Caco-2 (cell line): Measurements from ENCODE around the gene DYDC2. TPM values are rescaled to one million over a fixed set of nuclear protein-coding genes. Genes with fewer than 3 reads are reported as not detected.

Experiments
- BruUV-seq: library from RNA; stranded (reverse); fragments of 400-500 nt; replicated peaks from 2 replicates; lab custom pipeline; 2021; lab: Mats Ljungman, UMichigan
- CTCF ChIA-PET: fragments of 300-600 bp; sonication (Branson Sonifier 250); formaldehyde crosslinking; loops from one replicate; lab custom pipeline; 2022; ENCODE audit warnings: antibody characterized with exemption; lab: Charles Lee
- POLR2A ChIA-PET: fragments of 300-600 bp; sonication (Branson Sonifier 250); formaldehyde crosslinking; loops from one replicate; lab custom pipeline; 2022; ENCODE audit warnings: antibody characterized with exemption; lab: Charles Lee
- DNase-seq, 2 experiments: peaks; one replicate each; pipeline versions ENCODE4 v3.0.0 to v3.0.0-alpha.2; 2020 to 2022
- H3K27me3 ChIP-seq: replicated peaks from 2 replicates; pipeline ENCODE4 v1.6.0; 2011; ENCODE audit warnings: low read length; ENCODE audit not compliant: control insufficient read depth, insufficient read depth
- H3K36me3 ChIP-seq: 2 replicates; pipeline ENCODE4 v1.5.1; 2011; ENCODE audit warnings: low read length; ENCODE audit not compliant: control insufficient read depth, insufficient read depth
- H3K4me1 ChIP-seq: fragments of 250-450 bp; sonication (Bioruptor Pico); 2 replicates; pipeline ENCODE4 v1.5.1; 2020; ENCODE audit warnings: mild to moderate bottlenecking
- H3K4me3 ChIP-seq: 2 replicates; pipeline ENCODE4 v1.5.1; 2011; ENCODE audit warnings: low read depth, mild to moderate bottlenecking, control low read depth, low read length
- H3K9me3 ChIP-seq: fragments of 250-450 bp; sonication (Bioruptor Pico); 2 replicates; pipeline ENCODE4 v1.5.1; 2020; ENCODE audit warnings: mild to moderate bottlenecking, moderate library complexity
- H3K27ac Mint-ChIP-seq: one replicate; pipeline ENCODE4 v1.8.0; 2022; ENCODE audit warnings: mixed read lengths; ENCODE audit not compliant: unreplicated experiment
- H3K27me3 Mint-ChIP-seq: one replicate; pipeline ENCODE4 v1.8.0; 2022; ENCODE audit warnings: mixed read lengths; ENCODE audit not compliant: insufficient read depth, unreplicated experiment
- H3K36me3 Mint-ChIP-seq: one replicate; pipeline ENCODE4 v1.8.0; 2022; ENCODE audit warnings: mild to moderate bottlenecking, mixed read lengths; ENCODE audit not compliant: insufficient read depth, unreplicated experiment
- H3K4me1 Mint-ChIP-seq: one replicate; pipeline ENCODE4 v1.8.0; 2022; ENCODE audit warnings: low read depth, mixed read lengths; ENCODE audit not compliant: unreplicated experiment
- H3K4me3 Mint-ChIP-seq: one replicate; pipeline ENCODE4 v1.8.0; 2022; ENCODE audit warnings: mild to moderate bottlenecking, moderate library complexity, mixed read lengths; ENCODE audit not compliant: unreplicated experiment
- H3K9me3 Mint-ChIP-seq: one replicate; pipeline ENCODE4 v1.8.0; 2022; ENCODE audit warnings: mixed read lengths; ENCODE audit not compliant: unreplicated experiment
- intact Hi-C: fragments of 100-400 bp; cut with micrococcal nuclease; formaldehyde crosslinking; loops from one replicate; pipeline ENCODE4 v1.10.0; 2022; ENCODE audit not compliant: unreplicated experiment
- total RNA-seq: library from RNA; stranded (reverse); gene quantifications from 2 replicates; pipeline ENCODE4 v1.2.3, GENCODE V29; 2022
- TF ChIP-seq, protein P1 (sequence below), 2 experiments: fragments of 200-600 bp in 1 of 2; IDR thresholded peaks; 1 replicate in 1 of 2; 2 replicates in 1 of 2; pipeline versions ENCODE4 v1.5.1 to v1.8.0; 2011 to 2022; ENCODE audit warnings: antibody characterized with exemption in 1 of 2, control low read depth in 1 of 2, inconsistent platforms in 1 of 2, low read depth in 1 of 2, low read length in 1 of 2, mild to moderate bottlenecking in 1 of 2, moderate library complexity in 1 of 2; ENCODE audit not compliant: insufficient read depth in 1 of 2, severe bottlenecking in 1 of 2, unreplicated experiment in 1 of 2

The DYDC2 gene
- total RNA-seq, 1 experiment from 2014 or later, result not detected

- H3K9me3 Mint-ChIP-seq, result no peaks in the 10 kb centered on the region
- H3K27me3 ChIP-seq, result no peaks in the 10 kb centered on the region
- TF ChIP-seq, protein P1, sequence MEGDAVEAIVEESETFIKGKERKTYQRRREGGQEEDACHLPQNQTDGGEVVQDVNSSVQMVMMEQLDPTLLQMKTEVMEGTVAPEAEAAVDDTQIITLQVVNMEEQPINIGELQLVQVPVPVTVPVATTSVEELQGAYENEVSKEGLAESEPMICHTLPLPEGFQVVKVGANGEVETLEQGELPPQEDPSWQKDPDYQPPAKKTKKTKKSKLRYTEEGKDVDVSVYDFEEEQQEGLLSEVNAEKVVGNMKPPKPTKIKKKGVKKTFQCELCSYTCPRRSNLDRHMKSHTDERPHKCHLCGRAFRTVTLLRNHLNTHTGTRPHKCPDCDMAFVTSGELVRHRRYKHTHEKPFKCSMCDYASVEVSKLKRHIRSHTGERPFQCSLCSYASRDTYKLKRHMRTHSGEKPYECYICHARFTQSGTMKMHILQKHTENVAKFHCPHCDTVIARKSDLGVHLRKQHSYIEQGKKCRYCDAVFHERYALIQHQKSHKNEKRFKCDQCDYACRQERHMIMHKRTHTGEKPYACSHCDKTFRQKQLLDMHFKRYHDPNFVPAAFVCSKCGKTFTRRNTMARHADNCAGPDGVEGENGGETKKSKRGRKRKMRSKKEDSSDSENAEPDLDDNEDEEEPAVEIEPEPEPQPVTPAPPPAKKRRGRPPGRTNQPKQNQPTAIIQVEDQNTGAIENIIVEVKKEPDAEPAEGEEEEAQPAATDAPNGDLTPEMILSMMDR (IDR thresholded peaks at IDR 0.05; ENCODE audit: insufficient read depth in 1 of 2, low read depth in 1 of 2, low read length in 1 of 2, severe bottlenecking in 1 of 2, unreplicated experiment in 1 of 2), result no peak
- no peak for DNase-seq
- H3K4me3 Mint-ChIP-seq, result no peak overlapping the region
- H3K36me3 Mint-ChIP-seq, result no peaks in the 10 kb centered on the region
- no peak overlapping the region for H3K27ac Mint-ChIP-seq
- TSS peak; percentile 38 for BruUV-seq
- ChIA-PET POLR2A (no interaction called here), CTCF (no interaction called here)
- H3K4me3 ChIP-seq, result no peak overlapping the region
- H3K27me3 Mint-ChIP-seq, result peaks cover 3% of the 10 kb centered on the region
- no peaks in the 10 kb centered on the region for H3K9me3 ChIP-seq
- no peaks in the 10 kb centered on the region for H3K4me1 Mint-ChIP-seq
- no peaks in the 10 kb centered on the region for H3K36me3 ChIP-seq
- intact Hi-C loops, result no loop called here
- H3K4me1 ChIP-seq, result no peaks in the 10 kb centered on the region
These were observed 11.7 kb upstream of the DYDC2 start for GRCh38 chr10:80344912-80345311.

DNA sequence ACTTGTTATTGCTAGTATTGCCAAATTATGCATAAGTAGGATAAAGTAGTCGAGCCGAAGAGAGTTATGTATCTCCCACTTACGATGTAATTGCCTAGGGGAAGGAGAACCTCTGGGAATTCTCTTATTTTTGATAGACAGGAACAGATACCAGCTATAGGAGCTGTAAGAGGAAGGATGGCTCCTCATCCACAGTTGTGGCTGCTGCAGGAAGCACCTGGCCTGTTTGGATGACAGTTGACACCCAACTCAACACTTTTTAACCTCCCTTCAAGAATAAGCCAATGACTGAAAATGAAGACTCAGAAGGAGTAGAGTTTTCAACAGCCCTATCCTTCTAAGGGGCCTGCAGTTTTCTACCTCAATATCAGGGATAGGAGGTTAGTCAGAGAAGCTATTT lies 6.3 kb upstream of the DYDC2 start:
- TF ChIP-seq, protein P1 (IDR thresholded peaks at IDR 0.05; ENCODE audit: insufficient read depth in 1 of 2, low read depth in 1 of 2, low read length in 1 of 2, severe bottlenecking in 1 of 2, unreplicated experiment in 1 of 2), result no peak
- Histone ChIP-seq H3K4me3 (no peak overlapping the region), H3K9me3 (no peaks in the 10 kb centered on the region), H3K27me3 (no peaks in the 10 kb centered on the region), H3K36me3 (no peaks in the 10 kb centered on the region), H3K4me1 (no peaks in the 10 kb centered on the region)
- H3K27me3 Mint-ChIP-seq, result peaks cover 3% of the 10 kb centered on the region
- POLR2A ChIA-PET, result no interaction called here
- CTCF ChIA-PET, result no interaction called here
- H3K4me3 Mint-ChIP-seq, result no peak overlapping the region
- DNase-seq, result no peak
- no TSS peak for BruUV-seq
- intact Hi-C loops, result no loop called here
- H3K9me3 Mint-ChIP-seq, result no peaks in the 10 kb centered on the region
- no peak overlapping the region for H3K27ac Mint-ChIP-seq
- H3K36me3 Mint-ChIP-seq, result no peaks in the 10 kb centered on the region
- no peaks in the 10 kb centered on the region for H3K4me1 Mint-ChIP-seq

DNA sequence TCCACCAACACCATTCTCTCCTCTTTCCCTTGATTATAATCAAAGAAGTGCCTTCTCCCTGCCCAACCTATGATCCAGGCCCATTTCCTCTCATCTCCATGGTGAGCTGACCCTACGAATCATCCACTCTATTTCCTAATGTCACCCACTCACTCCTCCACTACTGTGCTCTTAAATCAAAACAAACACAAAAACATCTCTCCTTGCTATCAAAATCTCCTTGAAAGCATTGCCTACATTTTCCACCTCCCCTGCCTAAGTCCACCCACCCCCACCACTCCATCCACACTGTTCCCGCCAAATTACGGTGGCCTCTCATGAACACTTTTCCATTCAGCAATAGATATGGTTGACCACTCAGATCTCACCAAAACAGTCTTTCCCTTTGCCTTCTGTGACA lies 5.4 kb upstream of the DYDC2 start:
- no peaks in the 10 kb centered on the region for H3K4me1 ChIP-seq
- H3K9me3 ChIP-seq, result no peaks in the 10 kb centered on the region
- no peak for DNase-seq
- TF ChIP-seq, protein P1 (IDR thresholded peaks at IDR 0.05; ENCODE audit: insufficient read depth in 1 of 2, low read depth in 1 of 2, low read length in 1 of 2, severe bottlenecking in 1 of 2, unreplicated experiment in 1 of 2), result no peak
- CTCF ChIA-PET, result no interaction called here
- H3K27me3 Mint-ChIP-seq, result peaks cover 9% of the 10 kb centered on the region
- H3K9me3 Mint-ChIP-seq, result no peaks in the 10 kb centered on the region
- H3K36me3 Mint-ChIP-seq, result no peaks in the 10 kb centered on the region
- POLR2A ChIA-PET, result no interaction called here
- no peaks in the 10 kb centered on the region for H3K4me1 Mint-ChIP-seq
- no peak overlapping the region for H3K4me3 Mint-ChIP-seq
- H3K4me3 ChIP-seq, result no peak overlapping the region
- BruUV-seq, result no TSS peak
- H3K36me3 ChIP-seq, result no peaks in the 10 kb centered on the region
- no peaks in the 10 kb centered on the region for H3K27me3 ChIP-seq
- H3K27ac Mint-ChIP-seq, result no peak overlapping the region
- intact Hi-C loops, result no loop called here
